Stromal cell of bone marrow (primary cell): Measurements from ENCODE around the gene AQP12B.

Source experiments
- DNase-seq: peaks from one replicate; pipeline ENCODE4 v3.0.0-alpha.2; 2012; ENCODE audit warnings: low read depth

The AQP12B gene

DNA sequence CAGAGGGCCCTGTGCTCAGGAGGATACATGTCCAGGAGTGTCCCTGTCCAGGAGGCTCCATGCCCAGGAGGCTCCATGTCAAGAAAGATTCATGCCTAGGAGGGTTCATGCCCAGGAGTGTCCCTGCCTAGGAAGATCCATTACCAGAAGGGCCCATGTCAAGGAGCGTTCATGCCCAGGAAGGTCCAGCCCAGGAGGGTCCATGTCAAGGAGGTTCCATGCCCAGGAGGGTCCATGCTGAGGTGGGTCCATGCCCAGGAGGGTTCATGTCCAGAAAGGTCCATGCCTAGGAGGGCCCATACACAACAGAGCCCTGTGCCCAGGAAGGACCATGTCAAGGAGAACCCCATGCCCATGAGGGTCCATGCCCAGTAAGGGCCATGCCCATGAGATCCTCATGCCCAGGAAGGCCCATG, 50.4 kb downstream of the AQP12B start:
- no peak for DNase-seq

DNA sequence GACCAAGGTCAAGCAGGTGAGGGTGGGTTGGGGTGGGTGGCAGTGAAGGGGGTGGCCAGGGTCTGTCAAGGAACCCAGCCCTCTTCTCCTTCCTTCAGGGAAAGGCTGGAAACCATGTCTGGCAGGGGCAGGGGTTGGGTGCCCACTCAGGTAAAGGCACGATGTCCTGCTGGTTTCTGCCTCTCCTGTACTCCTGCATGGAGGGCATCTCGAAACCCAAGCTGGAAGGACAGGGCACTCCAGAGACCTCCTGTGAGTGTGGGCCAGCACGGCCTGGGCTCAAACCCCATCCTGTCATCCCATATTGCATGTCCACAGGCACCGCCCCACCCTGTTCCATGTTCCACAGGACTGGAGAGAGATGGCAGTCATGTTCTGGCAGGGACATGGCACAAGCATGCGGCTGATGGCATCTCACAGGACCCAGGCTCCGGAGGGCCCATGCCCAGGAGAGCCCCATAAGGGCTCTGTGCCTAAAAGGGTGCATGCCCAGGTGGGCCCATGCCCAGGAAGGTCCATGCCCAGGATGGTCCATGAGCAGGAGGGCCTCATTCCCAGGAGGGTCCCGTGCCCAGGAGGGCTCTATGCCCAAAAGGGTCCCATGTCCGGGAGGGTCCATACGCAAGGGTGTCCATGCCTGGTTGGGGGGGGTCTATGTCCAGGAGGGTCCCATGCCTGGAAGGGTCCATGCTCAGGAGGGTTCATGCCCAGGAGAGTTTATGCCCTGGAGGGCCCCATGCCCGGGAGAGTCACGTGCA, 51.0 kb downstream of the AQP12B start:
- DNase-seq = no peak

DNA sequence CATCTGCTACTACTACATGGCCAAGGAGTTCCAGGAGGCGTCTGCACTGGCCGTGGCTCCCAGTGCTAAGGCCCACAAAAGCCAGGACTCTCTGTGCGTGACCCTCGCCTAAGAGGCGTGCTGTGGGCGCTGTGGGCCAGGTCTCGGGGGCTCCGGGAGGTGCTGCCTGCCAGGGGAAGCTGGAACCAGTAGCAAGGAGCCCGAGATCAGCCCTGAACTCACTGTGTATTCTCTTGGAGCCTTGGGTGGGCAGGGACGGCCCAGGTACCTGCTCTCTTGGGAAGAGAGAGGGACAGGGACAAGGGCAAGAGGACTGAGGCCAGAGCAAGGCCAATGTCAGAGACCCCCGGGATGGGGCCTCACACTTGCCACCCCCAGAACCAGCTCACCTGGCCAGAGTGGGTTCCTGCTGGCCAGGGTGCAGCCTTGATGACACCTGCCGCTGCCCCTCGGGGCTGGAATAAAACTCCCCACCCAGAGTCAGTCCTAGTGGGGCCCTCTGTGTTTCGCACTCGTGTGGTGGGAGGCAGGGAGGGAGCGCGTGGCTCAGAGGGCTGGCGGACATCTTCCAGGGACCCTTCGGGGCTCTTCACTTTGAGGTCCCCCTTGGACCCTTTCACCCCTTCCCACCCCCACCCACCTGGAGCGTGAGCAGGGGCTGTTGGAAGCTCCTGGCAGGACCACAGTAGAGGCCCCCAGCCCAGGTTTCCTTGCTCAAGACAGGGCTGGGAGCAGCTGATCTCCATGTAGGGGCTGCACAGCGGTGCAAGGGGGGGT, 51.7 kb downstream of the AQP12B start:
- no peak for DNase-seq

DNA sequence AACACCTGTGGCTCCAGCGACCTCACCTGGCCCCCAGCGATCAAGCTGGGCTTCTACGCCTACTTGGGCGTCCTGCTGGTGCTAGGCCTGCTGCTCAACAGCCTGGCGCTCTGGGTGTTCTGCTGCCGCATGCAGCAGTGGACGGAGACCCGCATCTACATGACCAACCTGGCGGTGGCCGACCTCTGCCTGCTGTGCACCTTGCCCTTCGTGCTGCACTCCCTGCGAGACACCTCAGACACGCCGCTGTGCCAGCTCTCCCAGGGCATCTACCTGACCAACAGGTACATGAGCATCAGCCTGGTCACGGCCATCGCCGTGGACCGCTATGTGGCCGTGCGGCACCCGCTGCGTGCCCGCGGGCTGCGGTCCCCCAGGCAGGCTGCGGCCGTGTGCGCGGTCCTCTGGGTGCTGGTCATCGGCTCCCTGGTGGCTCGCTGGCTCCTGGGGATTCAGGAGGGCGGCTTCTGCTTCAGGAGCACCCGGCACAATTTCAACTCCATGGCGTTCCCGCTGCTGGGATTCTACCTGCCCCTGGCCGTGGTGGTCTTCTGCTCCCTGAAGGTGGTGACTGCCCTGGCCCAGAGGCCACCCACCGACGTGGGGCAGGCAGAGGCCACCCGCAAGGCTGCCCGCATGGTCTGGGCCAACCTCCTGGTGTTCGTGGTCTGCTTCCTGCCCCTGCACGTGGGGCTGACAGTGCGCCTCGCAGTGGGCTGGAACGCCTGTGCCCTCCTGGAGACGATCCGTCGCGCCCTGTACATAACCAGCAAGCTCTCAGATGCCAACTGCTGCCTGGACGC, 52.5 kb downstream of the AQP12B start:
- DNase-seq = no peak

DNA sequence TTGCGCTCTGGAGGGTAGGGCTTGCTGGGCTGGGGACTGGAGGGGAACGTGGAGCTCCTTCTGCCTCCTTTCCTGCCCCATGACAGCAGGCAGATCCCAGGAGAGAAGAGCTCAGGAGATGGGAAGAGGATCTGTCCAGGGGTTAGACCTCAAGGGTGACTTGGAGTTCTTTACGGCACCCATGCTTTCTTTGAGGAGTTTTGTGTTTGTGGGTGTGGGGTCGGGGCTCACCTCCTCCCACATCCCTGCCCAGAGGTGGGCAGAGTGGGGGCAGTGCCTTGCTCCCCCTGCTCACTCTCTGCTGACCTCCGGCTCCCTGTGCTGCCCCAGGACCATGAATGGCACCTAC, 53.1 kb downstream of the AQP12B start:
- no peak for DNase-seq

DNA sequence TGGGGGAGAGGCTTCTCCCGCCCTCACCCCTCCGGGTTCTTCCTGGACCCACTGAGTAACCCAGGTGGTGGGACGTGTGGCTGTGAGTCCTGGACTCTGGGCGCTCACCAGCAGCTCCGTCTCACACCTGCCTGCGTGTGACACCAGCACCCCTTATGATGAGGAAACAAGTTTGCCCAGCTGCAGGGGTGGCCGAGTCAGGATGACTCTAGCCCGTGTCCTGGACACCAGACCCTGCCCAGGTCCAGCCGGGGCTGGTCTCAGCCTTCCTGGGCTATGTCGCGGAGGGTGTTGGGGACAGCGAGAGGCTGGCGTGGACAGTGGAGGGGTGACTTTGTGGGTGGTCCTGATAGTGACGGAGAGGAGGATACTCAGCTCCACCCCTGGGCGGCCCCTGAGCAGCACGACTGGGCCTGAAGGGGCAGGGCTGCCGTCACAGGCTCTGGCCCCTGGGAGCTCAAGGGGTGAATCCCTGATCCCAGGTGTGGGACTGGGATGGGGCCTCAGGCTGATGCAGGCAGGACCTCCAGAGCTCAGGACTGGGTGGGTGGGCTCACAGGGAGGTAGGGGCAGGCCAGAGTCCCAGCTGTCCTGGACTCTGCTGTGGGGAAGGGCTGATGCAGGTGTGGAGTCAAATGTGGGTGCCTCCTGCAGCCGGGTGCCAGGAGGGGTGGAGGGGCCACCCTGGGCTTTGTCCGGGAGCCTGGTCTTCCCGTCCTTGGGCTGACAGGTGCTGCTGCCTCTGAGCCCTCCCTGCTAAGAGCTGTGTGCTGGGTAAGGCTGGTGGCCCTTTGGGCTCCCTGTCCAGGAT, 53.7 kb downstream of the AQP12B start:
- no peak for DNase-seq

DNA sequence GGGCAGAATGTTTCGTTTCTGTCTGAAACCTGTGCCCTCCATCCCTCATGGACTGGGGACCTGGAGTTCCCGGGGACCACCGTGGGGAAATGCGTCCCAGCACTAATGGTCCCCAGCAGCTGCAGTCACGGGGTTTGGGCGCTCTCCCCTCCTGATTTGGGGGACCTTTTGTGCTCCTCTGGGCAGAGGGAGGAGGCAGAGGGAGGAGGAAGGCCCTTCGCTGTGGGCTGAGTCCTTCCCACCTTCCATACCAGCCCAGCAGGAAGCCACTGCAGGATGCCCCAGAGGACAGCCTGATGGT, 54.2 kb downstream of the AQP12B start:
- no peak for DNase-seq

DNA sequence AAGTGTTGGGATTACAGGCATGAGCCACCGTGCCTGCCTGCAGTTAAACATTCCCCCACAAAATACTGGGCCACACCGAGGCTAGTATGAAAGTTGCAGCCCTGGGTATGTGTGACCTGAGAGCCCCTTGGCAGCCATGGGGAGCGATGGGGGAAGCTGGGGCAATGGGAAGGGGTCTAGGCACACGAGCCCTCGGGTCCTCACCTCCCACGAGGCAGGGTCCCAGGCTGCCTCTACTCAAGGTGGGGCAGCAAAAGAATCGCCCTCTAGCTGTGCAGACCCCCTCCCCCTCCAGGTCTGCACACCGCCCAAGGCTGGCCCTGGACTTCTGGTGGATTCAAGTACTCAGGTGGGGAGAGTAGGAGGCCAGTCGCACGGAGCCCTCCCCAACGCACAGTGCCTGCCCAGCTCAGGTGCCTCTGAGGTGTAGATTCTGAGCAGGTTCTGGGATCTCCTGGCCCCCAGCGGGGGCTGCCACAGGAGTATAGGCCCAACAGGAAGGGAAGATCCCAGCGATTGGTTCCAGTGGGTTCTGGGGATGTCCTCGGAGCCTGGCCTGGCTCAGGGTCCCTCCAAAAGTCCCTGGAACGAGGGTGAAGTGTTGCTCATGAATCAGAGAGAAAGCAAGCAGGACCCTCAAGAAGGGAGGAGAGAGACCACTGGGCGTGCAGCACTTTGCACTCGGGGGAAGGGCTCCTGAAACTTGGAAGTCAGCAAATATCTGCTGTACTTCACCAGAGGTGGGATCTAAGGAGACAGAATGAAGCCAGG, 54.8 kb downstream of the AQP12B start:
- DNase-seq = no peak

DNA sequence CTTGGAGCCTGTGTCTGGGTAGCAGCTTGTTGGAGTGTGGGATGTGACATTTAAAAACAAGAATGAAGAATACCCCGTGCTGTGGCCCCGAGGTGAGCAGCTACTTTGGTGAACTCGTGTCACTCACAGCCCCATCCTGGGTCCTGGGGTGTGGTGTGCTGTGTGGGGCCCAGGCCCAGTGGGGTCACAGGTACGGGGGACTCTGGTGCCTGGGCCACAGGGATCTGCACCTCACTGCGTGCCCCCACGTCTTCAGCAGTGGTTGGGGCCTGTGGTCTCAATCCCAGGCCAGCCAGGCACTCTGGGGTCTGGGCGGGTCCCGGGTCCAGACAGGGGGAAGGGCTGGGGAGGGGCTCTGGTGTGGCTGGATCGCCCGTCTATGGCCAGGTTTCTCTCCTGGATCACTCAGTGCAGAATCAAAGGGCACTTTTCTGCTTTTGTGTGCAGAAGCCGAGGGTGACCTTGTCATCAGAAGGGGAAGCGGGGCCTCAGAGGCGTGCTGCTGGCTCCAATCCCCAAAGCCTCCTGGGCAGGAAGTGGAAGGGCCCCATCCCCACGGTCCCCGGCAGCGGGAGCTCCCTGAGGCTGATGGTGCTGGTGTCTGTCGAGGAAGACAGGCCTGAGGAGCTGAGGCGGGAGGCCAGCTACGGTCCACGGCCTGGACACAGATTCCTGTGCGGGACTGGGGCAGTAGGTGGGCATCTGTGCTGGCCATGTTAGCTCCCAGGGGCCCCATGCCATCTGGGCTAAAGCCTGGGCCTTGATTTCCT, 56.0 kb downstream of the AQP12B start:
- DNase-seq = no peak
